ENCODE measurements around the gene AGAP2.

The AGAP2 gene

DNA sequence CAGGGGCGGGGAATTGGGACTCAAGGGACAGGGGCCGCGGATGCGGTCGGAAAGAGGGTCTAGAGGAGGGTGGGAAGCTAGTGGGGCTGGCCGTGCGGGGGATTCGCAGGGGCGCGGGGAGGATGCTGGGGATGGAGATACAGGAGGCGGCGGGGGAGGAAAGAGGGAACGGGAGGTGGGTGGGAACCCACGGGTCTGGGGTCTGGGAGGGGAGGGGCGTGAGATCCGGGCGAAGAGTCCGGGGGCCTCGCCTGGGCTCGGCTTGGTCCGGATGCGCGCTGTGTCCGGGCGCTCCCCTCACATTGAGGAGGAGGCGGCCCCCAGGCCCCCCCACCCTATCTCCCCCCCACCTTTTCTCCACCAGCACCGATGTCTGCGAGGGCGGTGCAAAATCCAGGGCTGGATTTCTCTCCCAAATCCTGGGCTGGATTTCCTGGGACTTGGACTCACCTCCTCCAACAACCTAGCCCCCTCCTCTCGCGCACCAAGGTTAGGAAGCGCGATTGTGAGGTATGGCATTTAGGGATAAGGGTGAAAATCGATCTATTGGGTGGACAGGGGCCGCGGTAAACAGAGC is at the start of gene AGAP2:
Gene AGAP2 (minus strand): TSS at position 82 of the 577 bp plus-strand sequence. CDS start 496 bp downstream, outside the sequence.
- Histone ChIP-seq H3K36me3 (ENCODE audit: insufficient read depth, low read length) (no peaks in the 10 kb centered on the region), H3K9ac (ENCODE audit: low read depth, low read length) (peak within 1 kb of the TSS; percentile 29; the same call in 1 of the 2 replicates), H3K4me1 (ENCODE audit: insufficient read depth, low read length) (peaks cover 16% of the 10 kb centered on the region), H3K9me3 (ENCODE audit: control insufficient read depth, insufficient read depth, low read length) (no peaks in the 10 kb centered on the region)

GRCh38 chr12:57783861-57784260 is 45.3 kb upstream of the AGAP2 start:
- H3K9ac ChIP-seq (ENCODE audit: low read depth, low read length) = no peak overlapping the region
- no peaks in the 10 kb centered on the region for H3K4me1 ChIP-seq (ENCODE audit: insufficient read depth, low read length)
- no peaks in the 10 kb centered on the region for H3K9me3 ChIP-seq (ENCODE audit: control insufficient read depth, insufficient read depth, low read length)
- H3K36me3 ChIP-seq (ENCODE audit: insufficient read depth, low read length) = peaks cover 11% of the 10 kb centered on the region

DNA sequence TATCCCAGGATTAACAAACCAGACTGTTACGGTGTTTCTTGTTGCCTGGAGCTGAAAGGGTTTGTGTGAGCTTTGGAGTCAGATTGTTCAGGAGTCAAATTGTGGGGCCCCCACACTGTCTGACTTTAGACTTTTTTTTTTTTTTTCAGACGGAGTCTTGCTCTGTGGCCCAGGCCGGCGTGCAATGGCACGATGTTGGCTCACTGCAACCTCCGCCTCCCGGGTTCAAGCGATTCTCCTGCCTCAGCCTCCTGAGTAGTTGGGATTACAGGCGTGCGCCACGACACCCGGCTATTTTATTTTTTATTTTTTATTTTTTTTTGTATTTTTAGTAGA is 44.9 kb upstream of the AGAP2 start:
- H3K4me1 ChIP-seq (ENCODE audit: insufficient read depth, low read length) = no peaks in the 10 kb centered on the region
- no peaks in the 10 kb centered on the region for H3K9me3 ChIP-seq (ENCODE audit: control insufficient read depth, insufficient read depth, low read length)
- peak overlapping the region; percentile 67 for H3K9ac ChIP-seq (ENCODE audit: low read depth, low read length)
- peaks cover 11% of the 10 kb centered on the region for H3K36me3 ChIP-seq (ENCODE audit: insufficient read depth, low read length)

DNA sequence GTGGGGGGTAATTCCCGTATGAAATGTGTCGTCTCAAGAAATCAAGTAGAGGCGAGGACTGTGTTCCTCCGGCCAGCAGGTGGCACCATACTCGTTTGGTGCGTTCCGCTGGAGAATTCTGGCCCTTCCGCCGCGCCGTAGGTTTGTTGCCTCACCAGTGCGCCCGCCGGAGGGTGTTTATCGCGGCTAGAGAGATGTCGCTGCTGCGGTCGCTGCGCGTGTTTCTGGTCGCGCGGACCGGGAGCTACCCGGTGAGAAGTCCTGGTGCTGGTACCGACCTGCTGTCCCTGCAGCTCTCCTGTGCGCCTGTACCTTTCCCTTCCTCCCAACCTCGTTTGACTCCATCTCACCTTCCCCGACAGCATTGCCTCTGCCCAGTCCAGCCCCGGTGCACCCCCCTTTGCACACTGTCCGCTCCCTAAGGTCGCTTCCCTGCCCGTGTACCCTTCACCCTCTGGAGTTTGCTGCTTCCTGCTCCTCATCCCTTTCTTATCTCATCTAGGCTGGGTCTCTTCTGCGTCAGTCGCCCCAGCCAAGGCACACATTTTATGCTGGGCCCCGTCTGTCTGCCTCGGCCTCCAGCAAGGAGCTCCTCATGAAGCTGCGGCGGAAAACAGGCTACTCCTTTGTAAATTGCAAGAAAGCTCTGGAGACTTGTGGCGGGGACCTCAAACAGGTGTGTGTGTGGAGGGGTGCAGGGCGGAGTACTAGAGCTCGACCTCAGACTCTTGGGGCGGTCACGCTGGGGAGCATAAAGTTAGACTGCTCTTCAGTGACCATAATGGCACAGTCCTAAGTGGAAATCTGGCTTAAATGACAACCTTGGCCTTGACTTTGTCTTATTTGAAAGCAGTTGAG is 44.3 kb upstream of the AGAP2 start, which contains the start of gene TSFM:
Gene TSFM (plus strand): TSS at position 180 of the 858 bp plus-strand sequence. CDS start 15 bp downstream, at position 195.
- peak within 1 kb of the TSS; percentile 67 for H3K9ac ChIP-seq (ENCODE audit: low read depth, low read length)

GRCh38 chr12:57782243-57782607 is 43.7 kb upstream of the AGAP2 start:
- H3K36me3 ChIP-seq (ENCODE audit: insufficient read depth, low read length) = peaks cover 11% of the 10 kb centered on the region
- H3K4me1 ChIP-seq (ENCODE audit: insufficient read depth, low read length) = no peaks in the 10 kb centered on the region
- H3K9me3 ChIP-seq (ENCODE audit: control insufficient read depth, insufficient read depth, low read length) = no peaks in the 10 kb centered on the region
- H3K9ac ChIP-seq (ENCODE audit: low read depth, low read length) = no peak overlapping the region

More for the DNA sequence above, 44.3 kb upstream of the AGAP2 start, which contains the start of gene TSFM:
- Histone ChIP-seq H3K9me3 (ENCODE audit: control insufficient read depth, insufficient read depth, low read length) (no peaks in the 10 kb centered on the region), H3K4me1 (ENCODE audit: insufficient read depth, low read length) (no peaks in the 10 kb centered on the region), H3K36me3 (ENCODE audit: insufficient read depth, low read length) (peaks cover 11% of the 10 kb centered on the region)

- Histone ChIP-seq H3K36me3 (ENCODE audit: insufficient read depth, low read length) (peaks cover 8% of the 10 kb centered on the region), H3K9ac (ENCODE audit: low read depth, low read length) (no peak overlapping the region), H3K9me3 (ENCODE audit: control insufficient read depth, insufficient read depth, low read length) (no peaks in the 10 kb centered on the region), H3K4me1 (ENCODE audit: insufficient read depth, low read length) (no peaks in the 10 kb centered on the region)
Measured at GRCh38 chr12:57781801-57782200, 43.3 kb upstream of the AGAP2 start.

DNA sequence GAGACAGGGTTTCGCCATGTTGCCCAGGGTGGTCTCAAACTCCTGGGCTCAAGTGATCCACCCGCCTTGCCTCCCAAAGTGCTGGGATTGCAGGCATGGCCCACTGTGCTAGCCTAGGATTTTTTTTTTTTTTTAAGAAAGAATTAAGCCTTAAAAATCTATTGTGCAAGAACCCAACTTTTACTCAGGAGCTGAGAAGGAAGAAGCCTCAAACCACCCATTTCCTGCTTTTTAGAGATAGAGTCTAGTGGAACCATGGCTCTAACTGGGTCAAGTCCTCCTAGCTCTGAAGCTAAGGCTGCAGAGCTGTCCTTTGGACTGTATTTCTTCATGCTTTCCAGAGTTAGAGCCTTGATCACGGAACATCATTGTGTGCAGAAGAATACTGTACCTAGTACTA is 42.7 kb upstream of the AGAP2 start:
- Histone ChIP-seq H3K4me1 (ENCODE audit: insufficient read depth, low read length) (no peaks in the 10 kb centered on the region), H3K9ac (ENCODE audit: low read depth, low read length) (no peak overlapping the region), H3K36me3 (ENCODE audit: insufficient read depth, low read length) (peaks cover 2% of the 10 kb centered on the region; the same call in 1 of the 2 replicates), H3K9me3 (ENCODE audit: control insufficient read depth, insufficient read depth, low read length) (no peaks in the 10 kb centered on the region)

- Histone ChIP-seq H3K9me3 (ENCODE audit: control insufficient read depth, insufficient read depth, low read length) (no peaks in the 10 kb centered on the region), H3K4me1 (ENCODE audit: insufficient read depth, low read length) (no peaks in the 10 kb centered on the region), H3K36me3 (ENCODE audit: insufficient read depth, low read length) (no peaks in the 10 kb centered on the region), H3K9ac (ENCODE audit: low read depth, low read length) (no peak overlapping the region)
Measured at GRCh38 chr12:57780284-57780897, 41.8 kb upstream of the AGAP2 start.

DNA sequence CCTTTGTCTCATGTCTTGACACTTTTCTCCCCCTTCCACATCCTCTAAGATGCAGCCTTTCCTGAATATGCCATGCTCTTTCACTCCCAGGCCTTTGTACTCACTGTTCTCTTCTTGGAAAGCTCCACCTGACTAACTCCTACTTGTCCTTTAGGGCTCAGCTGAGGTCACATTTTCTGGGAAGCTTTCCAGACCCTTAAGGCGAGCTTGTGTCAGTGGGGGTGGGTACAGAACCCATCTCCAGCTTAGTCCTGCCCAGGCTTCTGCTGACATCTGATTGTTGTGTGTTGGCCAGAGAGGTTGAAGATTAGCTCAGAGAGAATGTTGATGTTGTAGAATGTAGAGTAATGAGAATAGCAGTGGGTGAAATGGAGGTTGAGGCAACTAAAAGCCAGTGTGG is 41.2 kb upstream of the AGAP2 start:
- H3K4me1 ChIP-seq (ENCODE audit: insufficient read depth, low read length) = no peaks in the 10 kb centered on the region
- H3K9ac ChIP-seq (ENCODE audit: low read depth, low read length) = no peak overlapping the region
- H3K36me3 ChIP-seq (ENCODE audit: insufficient read depth, low read length) = no peaks in the 10 kb centered on the region
- no peaks in the 10 kb centered on the region for H3K9me3 ChIP-seq (ENCODE audit: control insufficient read depth, insufficient read depth, low read length)

- no peaks in the 10 kb centered on the region for H3K9me3 ChIP-seq (ENCODE audit: control insufficient read depth, insufficient read depth, low read length)
- no peaks in the 10 kb centered on the region for H3K36me3 ChIP-seq (ENCODE audit: insufficient read depth, low read length)
- H3K9ac ChIP-seq (ENCODE audit: low read depth, low read length) = no peak overlapping the region
- no peaks in the 10 kb centered on the region for H3K4me1 ChIP-seq (ENCODE audit: insufficient read depth, low read length)
Measured at GRCh38 chr12:57777911-57778310, 39.4 kb upstream of the AGAP2 start.

- H3K36me3 ChIP-seq (ENCODE audit: insufficient read depth, low read length) = no peaks in the 10 kb centered on the region
- H3K4me1 ChIP-seq (ENCODE audit: insufficient read depth, low read length) = no peaks in the 10 kb centered on the region
- H3K9ac ChIP-seq (ENCODE audit: low read depth, low read length) = no peak overlapping the region
- H3K9me3 ChIP-seq (ENCODE audit: control insufficient read depth, insufficient read depth, low read length) = no peaks in the 10 kb centered on the region
Measured at GRCh38 chr12:57777367-57777766, 38.8 kb upstream of the AGAP2 start.

GRCh38 chr12:57776247-57776587 is 37.7 kb upstream of the AGAP2 start:
- H3K9me3 ChIP-seq (ENCODE audit: control insufficient read depth, insufficient read depth, low read length) = no peaks in the 10 kb centered on the region
- no peak overlapping the region for H3K9ac ChIP-seq (ENCODE audit: low read depth, low read length)
- H3K4me1 ChIP-seq (ENCODE audit: insufficient read depth, low read length) = no peaks in the 10 kb centered on the region; the same call in 1 of the 2 replicates
- H3K36me3 ChIP-seq (ENCODE audit: insufficient read depth, low read length) = no peaks in the 10 kb centered on the region

GRCh38 chr12:57775563-57776246 is 37.2 kb upstream of the AGAP2 start:
- Histone ChIP-seq H3K9me3 (ENCODE audit: control insufficient read depth, insufficient read depth, low read length) (no peaks in the 10 kb centered on the region), H3K9ac (ENCODE audit: low read depth, low read length) (no peak overlapping the region), H3K36me3 (ENCODE audit: insufficient read depth, low read length) (no peaks in the 10 kb centered on the region)

DNA sequence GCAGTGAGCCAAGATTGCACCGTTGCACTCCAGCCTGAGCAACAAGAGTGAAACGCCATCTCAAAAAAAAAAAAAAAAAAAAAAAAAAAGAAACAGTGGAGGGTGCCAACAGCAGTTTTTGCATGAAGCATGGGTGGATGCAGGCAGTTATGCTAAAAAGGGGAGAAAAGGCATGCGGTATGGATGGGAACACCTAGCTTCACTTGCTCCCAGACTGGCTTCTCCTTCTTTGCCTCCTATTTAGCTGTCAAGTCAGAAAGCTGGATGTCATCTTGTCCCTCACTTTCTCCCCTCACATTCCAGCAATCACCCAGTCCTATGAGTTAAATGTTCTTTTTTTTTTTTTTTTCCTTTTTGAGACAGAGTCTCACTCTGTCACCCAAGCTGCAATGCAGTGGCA is 36.5 kb upstream of the AGAP2 start:
- no peak overlapping the region for H3K9ac ChIP-seq (ENCODE audit: low read depth, low read length)

More at GRCh38 chr12:57775563-57776246, 37.2 kb upstream of the AGAP2 start:
- H3K4me1 ChIP-seq (ENCODE audit: insufficient read depth, low read length) = no peaks in the 10 kb centered on the region; the same call in 1 of the 2 replicates

More for the DNA sequence above, 36.5 kb upstream of the AGAP2 start:
- no peaks in the 10 kb centered on the region; the same call in 1 of the 2 replicates for H3K4me1 ChIP-seq (ENCODE audit: insufficient read depth, low read length)
- no peaks in the 10 kb centered on the region for H3K36me3 ChIP-seq (ENCODE audit: insufficient read depth, low read length)
- no peaks in the 10 kb centered on the region for H3K9me3 ChIP-seq (ENCODE audit: control insufficient read depth, insufficient read depth, low read length)

Measured in ES-I3 (cell line).